HG02970 (cell line): ENCODE data around the gene BDKRB2.

Experiments
- ATAC-seq: cut with Tn5 transposase; IDR thresholded peaks from one replicate; pipeline ENCODE4 v1.9.1; 2021; ENCODE audit warnings: mild to moderate bottlenecking, moderate library complexity, moderate number of reproducible peaks; ENCODE audit not compliant: unreplicated experiment, low FRiP score

The BDKRB2 gene

GRCh38 chr14:96265383-96266095 is 60.9 kb downstream of the BDKRB2 start:
- ATAC-seq, result no peak

- no peak for ATAC-seq
These were observed 62.7 kb downstream of the BDKRB2 start for GRCh38 chr14:96267336-96267735.

GRCh38 chr14:96267916-96268315 is 63.3 kb downstream of the BDKRB2 start:
- no peak for ATAC-seq

GRCh38 chr14:96268431-96269358 is 64.1 kb downstream of the BDKRB2 start:
- no peak for ATAC-seq

- ATAC-seq, result no peak
These were observed 64.7 kb downstream of the BDKRB2 start for GRCh38 chr14:96269359-96269710.

- no peak for ATAC-seq
These were observed 66.2 kb downstream of the BDKRB2 start for GRCh38 chr14:96270565-96271420.

- ATAC-seq, result no peak
These were observed 66.8 kb downstream of the BDKRB2 start for GRCh38 chr14:96271421-96271762.

GRCh38 chr14:96272777-96273473 is 68.3 kb downstream of the BDKRB2 start:
- no peak for ATAC-seq

GRCh38 chr14:96273629-96274028 is 69.0 kb downstream of the BDKRB2 start:
- ATAC-seq, result no peak

- no peak for ATAC-seq
These were observed 69.5 kb downstream of the BDKRB2 start for GRCh38 chr14:96274122-96274521.

GRCh38 chr14:96274543-96274942 is 69.9 kb downstream of the BDKRB2 start:
- ATAC-seq, result no peak

GRCh38 chr14:96275177-96276112 is 70.8 kb downstream of the BDKRB2 start:
- no peak for ATAC-seq

GRCh38 chr14:96277890-96278289 is 73.3 kb downstream of the BDKRB2 start:
- ATAC-seq, result no peak

- ATAC-seq, result no peak
These were observed 74.9 kb downstream of the BDKRB2 start for GRCh38 chr14:96279564-96279963.

GRCh38 chr14:96280104-96280503 is 75.5 kb downstream of the BDKRB2 start:
- no peak for ATAC-seq

- ATAC-seq, result no peak
These were observed 76.8 kb downstream of the BDKRB2 start for GRCh38 chr14:96281486-96281885.

GRCh38 chr14:96284008-96284407 is 79.4 kb downstream of the BDKRB2 start:
- ATAC-seq, result no peak

GRCh38 chr14:96284430-96284829 is 79.8 kb downstream of the BDKRB2 start:
- no peak for ATAC-seq

GRCh38 chr14:96285667-96286066 is 81.0 kb downstream of the BDKRB2 start:
- ATAC-seq, result no peak
